Right atrium auricular region (tissue), 2 donors: ENCODE measurements around the gene UVSSA. TPM values are rescaled to one million over a fixed set of nuclear protein-coding genes. Genes with fewer than 3 reads are reported as not detected.

Source experiments
- DNase-seq: peaks from one replicate; pipeline ENCODE4 v3.0.0-alpha.2; 2019; ENCODE audit warnings: low spot score
- H3K27ac ChIP-seq, 2 donors: fragments of 200-600 bp; sonication (generic); 1 replicate in 1 of 2; 2 replicates in 1 of 2; pipeline ENCODE4 v1.5.1; 2016 to 2019
- H3K27me3 ChIP-seq, 2 donors: fragments of 200-600 bp; sonication (generic); one replicate each; pipeline versions ENCODE4 v1.5.1 to v1.6.0; 2017 to 2019
- H3K36me3 ChIP-seq: fragments of 200-600 bp; sonication (generic); one replicate; pipeline ENCODE4 v1.5.1; 2016
- H3K4me1 ChIP-seq, 2 donors: fragments of 200-600 bp; sonication (generic); one replicate each; pipeline versions ENCODE4 v1.5.1 to v1.6.0; 2017 to 2019
- H3K4me3 ChIP-seq, 2 donors: fragments of 200-600 bp; sonication (generic); 1 replicate in 1 of 2; 2 replicates in 1 of 2; pipeline ENCODE4 v1.5.1; 2017 to 2019; ENCODE audit warnings: mild to moderate bottlenecking in 1 of 2, moderate library complexity in 1 of 2
- H3K9me3 ChIP-seq, 2 donors: fragments of 200-600 bp; sonication (generic); one replicate each; pipeline ENCODE4 v1.5.1; 2019
- total RNA-seq, 2 donors: library from RNA; depleted of rRNA; stranded (reverse); fragments of >200 nt; gene quantifications; one replicate each; pipeline ENCODE4 v1.1.0, GENCODE V29; 2016
- TF ChIP-seq, protein P1 (sequence below), 2 donors: fragments of 200-600 bp; sonication (generic); IDR thresholded peaks; one replicate each; pipeline ENCODE4 v1.5.1; 2019; ENCODE audit warnings: antibody characterized with exemption in 2 of 2

UVSSA gene
- total RNA-seq, 2 donors from 2014 or later, result 4.4 to 7.5 TPM

DNA sequence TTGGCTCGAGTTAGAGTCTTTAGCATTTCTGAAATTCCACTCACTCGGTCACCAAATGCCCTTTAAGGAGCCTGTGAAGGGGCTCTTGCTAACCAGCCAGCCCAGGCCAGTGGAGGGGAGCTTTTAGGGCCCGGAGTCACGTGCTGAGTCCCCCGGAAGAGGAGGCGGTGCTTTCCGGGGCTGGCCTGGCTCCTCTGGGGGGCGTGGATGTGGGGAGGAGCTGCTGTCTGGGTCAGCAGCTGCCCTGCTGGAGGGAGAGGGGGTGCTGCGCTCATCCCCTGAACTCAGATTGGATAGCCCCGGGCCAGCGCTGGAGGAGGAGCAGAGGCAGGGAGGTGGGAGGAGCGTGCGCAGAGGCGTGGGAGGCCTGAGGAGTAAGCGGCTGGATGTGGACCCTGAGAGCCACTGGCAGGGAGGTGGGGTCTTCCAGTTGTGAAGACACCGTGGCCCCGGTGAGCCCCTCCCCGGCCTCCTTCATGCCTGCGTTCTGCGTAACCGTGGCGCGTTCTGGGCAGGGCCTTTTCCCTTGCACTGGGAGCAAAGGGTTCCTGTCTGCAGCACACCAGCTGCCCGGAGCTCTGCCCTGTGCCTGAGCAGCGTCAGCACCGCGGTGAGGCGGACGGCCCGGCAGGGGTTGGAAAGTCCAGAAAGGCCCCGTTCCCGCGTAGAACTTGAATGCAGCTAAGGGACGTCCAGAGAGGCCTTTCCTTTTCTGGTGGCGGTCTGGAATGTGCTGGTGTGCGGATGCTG, 37.6 kb upstream of the UVSSA start:
- DNase-seq, result peak; percentile 88
- H3K36me3 ChIP-seq, result peaks cover 18% of the 10 kb centered on the region
- TF ChIP-seq, protein P1, sequence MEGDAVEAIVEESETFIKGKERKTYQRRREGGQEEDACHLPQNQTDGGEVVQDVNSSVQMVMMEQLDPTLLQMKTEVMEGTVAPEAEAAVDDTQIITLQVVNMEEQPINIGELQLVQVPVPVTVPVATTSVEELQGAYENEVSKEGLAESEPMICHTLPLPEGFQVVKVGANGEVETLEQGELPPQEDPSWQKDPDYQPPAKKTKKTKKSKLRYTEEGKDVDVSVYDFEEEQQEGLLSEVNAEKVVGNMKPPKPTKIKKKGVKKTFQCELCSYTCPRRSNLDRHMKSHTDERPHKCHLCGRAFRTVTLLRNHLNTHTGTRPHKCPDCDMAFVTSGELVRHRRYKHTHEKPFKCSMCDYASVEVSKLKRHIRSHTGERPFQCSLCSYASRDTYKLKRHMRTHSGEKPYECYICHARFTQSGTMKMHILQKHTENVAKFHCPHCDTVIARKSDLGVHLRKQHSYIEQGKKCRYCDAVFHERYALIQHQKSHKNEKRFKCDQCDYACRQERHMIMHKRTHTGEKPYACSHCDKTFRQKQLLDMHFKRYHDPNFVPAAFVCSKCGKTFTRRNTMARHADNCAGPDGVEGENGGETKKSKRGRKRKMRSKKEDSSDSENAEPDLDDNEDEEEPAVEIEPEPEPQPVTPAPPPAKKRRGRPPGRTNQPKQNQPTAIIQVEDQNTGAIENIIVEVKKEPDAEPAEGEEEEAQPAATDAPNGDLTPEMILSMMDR (IDR thresholded peaks at IDR 0.05), result no peak
- no peaks in the 10 kb centered on the region for H3K9me3 ChIP-seq
- H3K4me3 ChIP-seq, result peak overlapping the region; percentile 20 to 46
- no peaks in the 10 kb centered on the region for H3K27me3 ChIP-seq
- peak overlapping the region; percentile 57 to 64 for H3K27ac ChIP-seq
- H3K4me1 ChIP-seq, result peaks cover 0 to 33% of the 10 kb centered on the region in 2 donors

DNA sequence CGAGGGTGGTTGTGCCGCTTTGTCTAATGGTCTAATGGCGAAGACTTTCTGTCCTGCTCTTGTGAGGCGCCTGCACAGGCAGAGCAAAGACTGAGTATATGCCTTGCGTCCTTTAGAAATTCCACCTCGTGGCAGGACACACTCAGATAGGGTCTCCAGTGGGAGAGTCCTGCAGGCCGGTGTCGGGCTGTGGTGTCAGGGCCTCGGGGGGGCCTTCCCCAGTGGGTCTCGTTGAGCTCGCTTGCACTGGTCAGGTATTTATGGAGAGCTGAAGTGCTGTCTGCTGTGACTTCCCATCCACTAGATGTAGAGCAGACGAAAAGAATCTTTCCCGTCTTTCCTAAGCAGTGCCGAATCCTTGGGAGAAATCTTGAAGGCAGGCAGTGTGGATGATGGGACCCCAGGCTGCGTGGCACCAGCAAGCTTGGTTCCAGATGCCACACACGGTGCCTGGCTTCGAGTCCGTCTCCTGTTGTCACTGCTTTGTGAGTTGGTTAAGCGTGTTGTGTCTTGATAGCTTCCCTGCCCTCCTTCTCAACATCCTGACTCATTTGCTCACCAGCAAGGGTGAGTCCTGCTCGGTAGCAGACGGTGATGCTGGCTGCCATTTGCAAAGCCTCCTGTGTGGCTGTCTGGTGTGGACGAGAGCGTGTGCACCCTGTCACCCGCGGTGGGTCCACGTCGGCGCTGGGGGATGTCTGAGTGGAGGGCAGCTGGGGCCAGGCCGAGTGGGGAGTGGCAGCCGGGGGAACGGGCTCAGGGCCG, 36.8 kb upstream of the UVSSA start:
- TF ChIP-seq, protein P1 (IDR thresholded peaks at IDR 0.05), result no peak
- Histone ChIP-seq H3K36me3 (peaks cover 26% of the 10 kb centered on the region), H3K4me1 (peaks cover 0 to 33% of the 10 kb centered on the region in 2 donors), H3K9me3 (no peaks in the 10 kb centered on the region), H3K27me3 (no peaks in the 10 kb centered on the region), H3K27ac (peak overlapping the region; percentile 57 to 64), H3K4me3 (peak overlapping the region; percentile 20 to 46)
- DNase-seq, result no peak

DNA sequence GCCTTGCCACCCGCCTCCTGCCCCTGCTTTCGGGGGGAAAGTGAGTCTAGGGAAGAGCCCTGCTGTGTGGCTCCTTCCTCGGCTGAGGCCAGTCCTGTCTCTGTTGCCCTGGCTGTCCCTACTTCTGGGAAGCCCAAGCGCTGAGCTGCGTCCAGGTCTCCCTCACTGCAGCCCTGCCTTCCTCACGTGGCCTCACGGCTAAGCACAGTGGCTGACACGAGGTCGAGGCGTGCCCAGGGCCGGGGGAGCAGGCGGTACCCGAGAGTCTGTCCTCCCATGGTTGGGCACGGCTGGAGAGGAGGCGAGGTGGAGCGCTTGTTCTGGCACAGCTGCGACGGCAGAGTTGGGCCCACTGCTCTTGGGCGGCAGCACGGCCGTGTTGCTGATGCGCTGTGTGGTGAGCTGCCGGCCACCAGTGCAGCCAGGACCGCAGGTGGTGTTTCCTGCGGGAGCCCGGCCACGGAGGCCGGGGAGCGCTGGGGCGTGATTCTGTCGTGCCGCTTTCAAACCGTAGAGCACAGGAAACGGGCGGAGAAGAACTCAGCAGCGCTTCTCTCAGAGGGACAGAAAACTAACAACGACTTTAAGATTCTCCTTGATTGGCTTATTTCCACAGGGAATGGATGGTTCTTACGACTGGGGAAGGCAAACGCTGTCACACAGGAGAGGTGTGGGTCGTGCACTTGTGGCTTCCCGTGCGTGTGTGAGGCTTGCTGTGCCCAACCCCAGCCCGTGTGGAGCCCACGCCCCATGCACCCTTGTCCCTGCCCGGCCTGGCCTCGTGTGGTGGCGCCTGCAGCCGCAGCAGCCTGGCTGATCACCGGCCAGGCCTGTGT, 36.0 kb upstream of the UVSSA start:
- no peaks in the 10 kb centered on the region for H3K9me3 ChIP-seq
- H3K4me1 ChIP-seq, result peaks cover 0 to 33% of the 10 kb centered on the region in 2 donors
- H3K27me3 ChIP-seq, result no peaks in the 10 kb centered on the region
- peaks cover 33% of the 10 kb centered on the region for H3K36me3 ChIP-seq
- DNase-seq, result no peak
- H3K27ac ChIP-seq, result no peak overlapping the region
- TF ChIP-seq, protein P1 (IDR thresholded peaks at IDR 0.05), result no peak
- H3K4me3 ChIP-seq, result no peak overlapping the region

DNA sequence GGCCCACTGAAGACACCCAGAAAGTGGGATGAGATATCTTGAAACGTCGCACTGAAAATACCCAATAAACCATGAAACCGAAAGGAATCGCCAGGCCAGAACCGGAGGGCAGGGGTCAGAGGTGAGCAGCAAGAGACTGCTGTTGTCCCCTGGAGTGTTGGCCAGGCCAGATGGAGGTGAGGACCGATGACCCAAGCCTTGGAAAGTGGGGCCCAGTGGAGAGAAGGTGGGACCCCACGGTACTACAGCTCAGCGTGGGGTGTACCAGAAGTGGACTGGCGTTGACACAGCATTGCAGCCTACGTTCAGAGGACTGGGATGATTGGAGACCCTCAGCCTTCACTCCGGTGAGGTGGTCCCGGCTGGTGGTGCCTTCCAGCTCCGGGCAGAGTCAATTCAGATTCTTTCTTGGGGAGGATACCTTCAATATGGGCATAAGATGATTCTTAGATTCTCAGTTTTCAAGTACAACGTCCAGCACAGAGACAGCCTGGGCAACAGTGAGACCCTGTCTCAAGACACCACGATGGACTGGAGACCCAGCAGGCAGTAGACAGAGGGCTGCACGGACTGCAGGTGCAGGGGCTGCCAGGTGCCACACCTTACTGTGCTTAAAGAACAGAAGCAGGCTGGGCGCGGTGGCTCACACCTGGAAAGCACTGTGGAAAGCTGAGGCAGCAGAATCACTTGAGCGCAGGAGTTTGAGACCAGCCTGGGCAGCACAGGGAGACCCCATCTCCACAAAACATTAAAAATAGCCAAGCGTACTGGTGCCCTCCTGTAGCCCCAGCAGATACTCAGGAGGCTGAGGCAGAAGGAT, 34.0 kb upstream of the UVSSA start:
- Histone ChIP-seq H3K4me3 (no peak overlapping the region), H3K27ac (no peak overlapping the region), H3K9me3 (no peaks in the 10 kb centered on the region), H3K4me1 (peaks cover 0 to 33% of the 10 kb centered on the region in 2 donors), H3K27me3 (no peaks in the 10 kb centered on the region), H3K36me3 (peaks cover 50% of the 10 kb centered on the region)
- TF ChIP-seq, protein P1 (IDR thresholded peaks at IDR 0.05), result no peak
- no peak for DNase-seq

DNA sequence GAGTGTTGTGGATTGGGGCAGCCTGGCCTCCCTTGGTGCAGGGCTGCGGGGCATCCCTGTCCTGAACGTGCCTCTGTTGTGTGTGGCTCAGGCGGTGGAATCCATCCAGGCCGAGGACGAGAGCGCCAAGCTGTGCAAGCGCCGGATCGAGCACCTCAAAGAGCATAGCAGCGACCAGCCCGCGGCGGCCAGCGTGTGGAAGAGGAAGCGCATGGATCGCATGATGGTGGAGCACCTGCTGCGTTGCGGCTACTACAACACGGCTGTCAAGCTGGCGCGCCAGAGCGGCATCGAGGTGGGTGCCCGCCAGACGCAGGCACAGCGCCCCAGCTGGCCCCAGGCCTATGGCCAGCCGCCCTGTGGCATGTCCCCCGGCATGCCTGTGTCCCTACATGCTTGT, 31.7 kb upstream of the UVSSA start:
- no peak for DNase-seq
- no peak overlapping the region for H3K4me3 ChIP-seq
- TF ChIP-seq, protein P1 (IDR thresholded peaks at IDR 0.05), result no peak
- H3K4me1 ChIP-seq, result peaks cover 0 to 12% of the 10 kb centered on the region in 2 donors
- H3K36me3 ChIP-seq, result peaks cover 71% of the 10 kb centered on the region
- no peak overlapping the region for H3K27ac ChIP-seq
- no peaks in the 10 kb centered on the region for H3K9me3 ChIP-seq
- H3K27me3 ChIP-seq, result no peaks in the 10 kb centered on the region
